Tracheal epithelial cell (primary cell): ENCODE measurements around the gene P2RY12. TPM values are rescaled to one million over a fixed set of nuclear protein-coding genes. Genes with fewer than 3 reads are reported as not detected.

Experiments used
- total RNA-seq: library from RNA; depleted of rRNA; stranded (reverse); fragments of >200 nt; gene quantifications from 2 replicates; pipeline ENCODE4 v1.2.1, GENCODE V29; 2014

The P2RY12 gene
- total RNA-seq = not detected in 2 replicates

DNA sequence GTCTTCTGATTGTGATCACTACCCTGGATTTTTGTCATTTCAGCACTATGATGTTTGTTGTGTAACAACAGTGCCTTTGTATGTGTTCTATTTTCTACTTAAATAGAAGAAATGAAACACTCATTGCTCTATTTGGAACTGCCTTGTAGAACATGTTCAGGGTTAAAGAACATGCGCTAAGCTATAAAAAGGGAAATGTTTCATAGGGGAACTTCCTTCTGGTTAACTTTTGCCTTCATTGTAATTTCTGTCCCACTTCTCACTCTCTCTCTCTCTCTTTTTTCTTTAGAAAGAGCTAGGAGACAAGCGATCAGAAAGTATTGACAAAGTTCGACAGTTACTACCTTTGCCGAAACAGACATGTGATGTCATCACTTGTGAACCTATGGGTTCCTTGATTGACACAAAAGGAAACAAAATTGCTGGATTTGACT lies at the start of gene P2RY12:
Gene P2RY12 (minus strand): TSS at position 13 of the 434 bp plus-strand sequence. CDS start 45,908 bp downstream, outside the sequence.

GRCh38 chr3:151329363-151329762 lies 55.2 kb downstream of the P2RY12 start, which contains the start of gene P2RY13:
Gene P2RY13 (minus strand): TSS chr3:151329549. CDS start chr3:151329528, 21 bp downstream.

DNA sequence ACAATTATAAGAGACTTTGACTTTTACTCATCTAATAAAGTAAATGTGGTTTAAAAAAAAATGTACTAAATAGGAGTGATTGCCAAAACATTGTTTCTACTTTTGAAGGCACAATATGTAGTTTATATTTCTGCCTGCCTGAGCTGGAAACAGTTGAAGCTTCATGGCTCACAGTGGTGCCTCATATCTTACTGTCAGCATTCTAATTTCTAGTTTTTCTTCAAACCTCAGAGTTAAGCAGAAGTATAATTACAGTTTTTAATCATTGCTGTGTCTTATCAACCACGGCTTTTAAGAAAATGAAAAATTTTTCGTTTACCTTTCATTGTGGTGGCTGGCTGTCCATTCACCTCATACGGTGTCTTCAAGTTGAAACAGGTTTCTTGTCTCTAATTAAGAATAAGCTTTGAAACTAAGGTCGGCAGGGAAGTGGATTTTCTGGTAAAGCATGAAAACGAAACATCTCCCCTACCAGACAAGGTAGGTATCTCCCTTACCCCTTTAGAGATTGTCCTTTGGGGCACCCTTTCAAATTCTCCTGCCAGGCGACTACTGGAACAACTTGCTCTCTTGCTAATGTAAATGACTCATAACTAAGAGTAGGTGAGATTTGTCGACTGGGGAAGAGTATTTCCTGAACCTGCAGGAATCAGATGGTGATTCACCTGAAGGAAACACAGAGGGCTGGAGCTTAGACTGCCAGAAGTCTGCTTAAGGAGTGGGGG lies 68.1 kb downstream of the P2RY12 start, which contains the start of gene GPR87:
Gene GPR87 (minus strand): TSS at position 554 of the 725 bp plus-strand sequence. CDS start 16,720 bp downstream, outside the sequence.

Other genes starting within 250 kb of the P2RY12 start
- gene GPR171, start 181.5 kb downstream of the P2RY12 start, total RNA-seq = not detected in 2 replicates
- gene P2RY14, start 106.2 kb downstream of the P2RY12 start, total RNA-seq = under 0.01 TPM in 1 of 2 replicates, not detected in the other
- gene GPR87, start 67.9 kb downstream of the P2RY12 start, total RNA-seq = 57.6 and 83.1 TPM in 2 replicates
- gene P2RY13, start 55.2 kb downstream of the P2RY12 start, total RNA-seq = not detected in 2 replicates
- under 0.01 TPM in 1 of 2 replicates, not detected in the other for gene IGSF10, start 76.3 kb upstream of the P2RY12 start, total RNA-seq